GM18517 (cell line): ENCODE results near the gene TLE3.

Experiments
- ATAC-seq: cut with Tn5 transposase; IDR thresholded peaks from one replicate; pipeline ENCODE4 v1.9.1; 2021; ENCODE audit warnings: mild to moderate bottlenecking, moderate library complexity; ENCODE audit not compliant: unreplicated experiment

Gene TLE3

GRCh38 chr15:70064441-70064840 is 33.3 kb downstream of the TLE3 start:
- ATAC-seq: no peak

- ATAC-seq: no peak
These were observed 33.7 kb downstream of the TLE3 start for GRCh38 chr15:70063980-70064379.

- no peak for ATAC-seq
These were observed 34.3 kb downstream of the TLE3 start for GRCh38 chr15:70063261-70063925.

- ATAC-seq: no peak
These were observed 35.3 kb downstream of the TLE3 start for GRCh38 chr15:70062321-70062956.

- no peak for ATAC-seq
These were observed 35.9 kb downstream of the TLE3 start for GRCh38 chr15:70061696-70062270.

- no peak for ATAC-seq
These were observed 36.8 kb downstream of the TLE3 start for GRCh38 chr15:70060993-70061305.

- ATAC-seq: no peak
These were observed 37.3 kb downstream of the TLE3 start for GRCh38 chr15:70060214-70060992.

GRCh38 chr15:70059476-70060213 is 38.1 kb downstream of the TLE3 start:
- no peak for ATAC-seq

- no peak for ATAC-seq
These were observed 38.9 kb downstream of the TLE3 start for GRCh38 chr15:70058642-70059360.

GRCh38 chr15:70057931-70058641 is 39.6 kb downstream of the TLE3 start:
- no peak for ATAC-seq

- no peak for ATAC-seq
These were observed 41.5 kb downstream of the TLE3 start for GRCh38 chr15:70056091-70056680.

GRCh38 chr15:70055601-70056051 is 42.1 kb downstream of the TLE3 start:
- no peak for ATAC-seq

- ATAC-seq: no peak
These were observed 42.8 kb downstream of the TLE3 start for GRCh38 chr15:70054884-70055387.

GRCh38 chr15:70054366-70054765 is 43.4 kb downstream of the TLE3 start:
- no peak for ATAC-seq

- ATAC-seq: no peak
These were observed 43.9 kb downstream of the TLE3 start for GRCh38 chr15:70053716-70054229.

GRCh38 chr15:70053001-70053715 is 44.6 kb downstream of the TLE3 start:
- ATAC-seq: no peak

- ATAC-seq: no peak
These were observed 45.6 kb downstream of the TLE3 start for GRCh38 chr15:70051948-70052633.

- ATAC-seq: no peak
These were observed 46.7 kb downstream of the TLE3 start for GRCh38 chr15:70050970-70051369.
